Activated naive CD4-positive, alpha-beta T cell treated with anti-CD3 and anti-CD28 coated beads, Interleukin-2, amount 50 U/mL, for 16 hours (primary cell): ENCODE results near the gene IRF2BP2.
"Not testable (repeated sequence)": the region's sequence is repeated elsewhere in the genome, so short reads cannot be mapped to it uniquely, and the experiment has no call there.

Experiments
- DNase-seq: peaks from one replicate; pipeline ENCODE4 v3.0.0-alpha.2; 2020

The IRF2BP2 gene

DNA sequence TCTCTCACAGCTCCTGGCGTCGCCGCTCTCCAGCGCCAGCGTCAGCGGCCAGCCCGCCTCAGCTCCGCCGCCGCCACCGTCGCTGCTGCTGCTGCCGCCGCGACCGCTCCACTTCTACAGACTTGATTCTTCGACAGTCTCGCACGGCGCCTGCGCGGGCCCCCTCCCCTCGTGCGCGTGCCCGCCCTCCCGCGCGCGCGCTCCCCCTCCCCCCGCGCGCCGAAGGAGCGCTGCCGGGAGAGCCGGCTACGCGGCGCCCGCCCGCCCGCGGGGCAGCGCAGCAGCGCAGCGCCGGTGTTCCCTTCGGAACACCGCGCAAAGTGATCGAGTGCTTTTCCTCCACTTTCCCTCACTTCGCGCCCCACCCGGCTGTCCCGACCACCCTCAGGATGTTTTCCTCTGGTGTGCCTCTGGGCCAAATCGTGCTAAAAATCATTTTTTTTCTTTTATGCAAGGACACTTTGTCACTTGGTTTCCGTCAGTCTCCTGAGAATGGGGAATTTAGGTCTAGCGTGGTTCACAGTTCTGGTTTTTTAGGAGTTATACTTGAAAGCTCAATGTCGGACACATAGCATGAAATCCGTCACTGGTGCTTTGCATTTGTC, at the start of gene IRF2BP2:
IRF2BP2 (minus strand) TSS at position 118 of the 605 bp plus-strand sequence. CDS start 684 bp downstream, outside the sequence.
- DNase-seq = peak; percentile 80

DNA sequence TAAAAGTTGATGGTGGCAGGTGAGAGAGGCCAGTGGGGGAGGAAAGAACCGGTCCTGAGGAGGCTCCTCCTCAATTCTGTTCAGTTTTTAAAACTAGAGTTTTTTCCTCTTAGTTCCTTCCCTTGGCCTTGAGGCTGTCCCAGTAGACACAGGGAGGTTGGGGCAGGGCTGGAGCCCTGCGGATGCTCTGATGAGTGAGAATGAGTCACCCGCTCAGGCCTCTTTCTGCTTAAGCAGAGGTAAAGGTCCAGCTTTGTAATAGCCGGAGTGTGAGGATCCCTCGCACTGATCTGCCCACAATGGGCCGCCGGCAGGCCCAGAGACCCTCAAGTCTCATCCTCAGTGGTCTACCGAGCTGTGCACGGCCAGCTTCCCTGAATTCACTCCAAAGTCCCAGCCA, 49.6 kb upstream of the IRF2BP2 start:
- DNase-seq = no peak

GRCh38 chr1:234658138-234658537, 48.2 kb upstream of the IRF2BP2 start:
- DNase-seq = no peak

- no peak for DNase-seq
Observed at GRCh38 chr1:234656944-234657654, 47.1 kb upstream of the IRF2BP2 start.

DNA sequence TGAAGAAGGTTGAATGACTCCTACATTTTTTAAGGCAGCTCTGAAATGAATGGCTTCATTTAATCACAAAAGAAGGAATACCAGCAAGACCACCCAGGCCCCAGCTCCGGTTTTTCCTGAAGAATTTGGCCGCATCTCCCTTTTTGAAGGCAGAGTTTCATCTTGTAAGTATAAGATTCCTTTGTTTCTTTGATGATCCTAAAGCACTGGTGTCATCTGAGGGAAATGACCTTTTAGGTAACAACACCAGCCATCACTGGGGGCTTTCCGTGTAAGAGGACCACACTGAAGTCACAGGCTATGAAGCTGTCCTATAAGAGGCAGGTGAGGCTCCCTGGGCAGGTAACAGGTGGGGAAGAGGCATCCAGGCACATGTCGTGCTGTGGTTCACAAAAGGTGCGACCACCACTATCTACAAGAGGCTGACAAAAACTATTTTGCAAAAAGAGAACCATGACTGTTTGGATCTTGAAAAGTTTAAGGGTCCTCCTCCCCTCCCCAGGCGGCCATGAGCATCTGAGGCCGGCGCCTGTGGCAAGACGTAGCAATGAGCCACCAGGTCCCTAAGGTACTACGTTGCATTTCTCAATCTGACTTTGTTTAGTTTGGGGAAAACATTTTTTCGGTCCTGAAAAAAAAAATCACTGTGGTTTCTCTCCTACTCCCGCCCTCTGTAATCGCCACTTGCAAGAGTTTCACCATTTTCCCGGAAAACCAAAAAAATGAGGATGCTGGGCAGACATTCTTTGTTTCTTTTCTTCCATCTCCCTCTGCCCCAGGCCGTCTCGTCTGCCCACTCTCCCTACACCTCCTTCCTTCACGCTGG, 46.3 kb upstream of the IRF2BP2 start:
- DNase-seq = no peak

- no peak for DNase-seq
Observed at GRCh38 chr1:234655328-234656069, 45.5 kb upstream of the IRF2BP2 start.

DNA sequence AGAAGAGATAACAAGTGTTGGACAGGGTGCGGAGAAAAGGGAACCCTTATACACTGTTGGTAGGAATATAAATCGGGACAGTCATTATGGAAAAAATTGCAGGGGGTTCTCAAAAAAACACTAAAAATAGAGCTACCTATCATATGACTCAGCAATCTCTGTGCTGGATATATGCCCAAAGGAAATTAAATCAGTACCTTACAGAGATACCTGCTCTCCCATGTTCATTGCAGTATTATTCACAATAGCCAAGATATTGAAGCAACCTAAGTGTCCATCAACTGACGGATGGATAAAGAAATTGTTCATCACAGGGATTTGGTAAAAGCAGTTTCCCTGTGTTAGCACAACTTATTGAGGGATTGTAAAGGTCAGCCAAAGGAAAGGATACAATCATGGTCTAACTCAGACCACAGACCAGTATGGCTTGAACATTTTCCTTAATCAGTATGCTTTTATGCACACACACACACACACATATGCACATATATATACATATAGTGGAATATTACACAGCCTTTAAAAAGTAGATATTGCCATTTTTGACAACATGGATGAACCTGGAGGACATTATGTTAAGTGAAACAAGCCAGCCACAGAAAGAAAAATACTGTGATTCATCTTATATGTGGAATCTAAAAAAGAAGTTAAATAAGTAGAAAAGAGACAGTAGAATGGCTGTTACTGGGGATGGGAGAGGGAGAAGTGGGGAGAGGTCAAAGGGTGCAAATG, 44.2 kb upstream of the IRF2BP2 start:
- no peak for DNase-seq

DNA sequence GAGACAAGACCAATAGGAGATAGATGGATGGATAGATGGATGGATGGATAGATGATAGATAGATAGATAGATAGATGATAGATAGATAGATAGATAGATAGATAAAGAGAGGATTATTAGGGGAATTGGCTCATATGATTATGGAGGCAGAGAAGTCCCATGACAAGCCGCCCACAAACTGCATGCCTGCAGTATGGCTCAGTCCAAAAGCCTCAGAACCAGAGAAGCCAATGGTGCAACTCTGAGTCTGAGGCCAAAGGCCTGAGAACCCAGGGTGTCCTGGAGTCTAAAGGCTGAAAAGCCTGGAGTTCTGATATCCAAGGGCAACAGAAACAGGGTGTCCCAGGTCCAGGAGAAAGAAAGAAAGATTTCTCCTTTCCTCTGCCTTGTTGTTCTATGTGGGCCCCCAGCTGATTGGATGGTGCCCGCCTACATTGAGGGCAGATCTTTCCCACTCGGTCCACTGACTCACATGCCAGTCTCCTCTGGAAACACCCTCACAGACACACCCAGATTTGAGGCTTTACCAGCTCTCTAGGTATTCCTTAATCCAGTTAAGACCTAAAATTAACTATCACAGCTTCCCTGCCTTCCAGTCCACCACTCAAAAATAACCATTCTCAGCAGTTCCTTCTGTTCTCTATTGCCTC, 39.6 kb upstream of the IRF2BP2 start:
- no peak for DNase-seq

GRCh38 chr1:234647758-234648157, 37.8 kb upstream of the IRF2BP2 start:
- DNase-seq = no peak

GRCh38 chr1:234647245-234647644, 37.3 kb upstream of the IRF2BP2 start:
- DNase-seq = no peak

DNA sequence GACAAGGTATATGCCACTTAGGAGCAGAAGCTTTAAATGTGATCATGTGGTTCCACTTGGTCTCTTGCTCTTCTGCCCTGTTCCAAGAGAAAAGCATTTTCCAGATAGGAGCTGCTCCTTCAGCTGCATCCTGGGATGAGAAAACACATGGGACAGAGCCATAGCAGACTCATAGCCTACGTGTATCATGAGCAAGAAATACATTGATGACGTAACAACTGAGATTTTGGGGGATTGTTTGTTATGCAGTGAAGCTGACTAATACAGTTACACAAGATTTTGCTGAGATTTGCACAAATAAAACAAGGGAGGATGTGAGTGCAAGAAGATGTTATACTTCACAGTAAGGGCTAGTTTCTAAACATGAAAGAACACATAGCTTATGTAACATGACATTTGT, 36.0 kb upstream of the IRF2BP2 start:
- no peak for DNase-seq

- no peak for DNase-seq
Observed at GRCh38 chr1:234645474-234645953, 35.5 kb upstream of the IRF2BP2 start.

GRCh38 chr1:234644928-234645327, 35.0 kb upstream of the IRF2BP2 start:
- no peak for DNase-seq

GRCh38 chr1:234643850-234644134, 33.8 kb upstream of the IRF2BP2 start:
- DNase-seq = no peak

DNA sequence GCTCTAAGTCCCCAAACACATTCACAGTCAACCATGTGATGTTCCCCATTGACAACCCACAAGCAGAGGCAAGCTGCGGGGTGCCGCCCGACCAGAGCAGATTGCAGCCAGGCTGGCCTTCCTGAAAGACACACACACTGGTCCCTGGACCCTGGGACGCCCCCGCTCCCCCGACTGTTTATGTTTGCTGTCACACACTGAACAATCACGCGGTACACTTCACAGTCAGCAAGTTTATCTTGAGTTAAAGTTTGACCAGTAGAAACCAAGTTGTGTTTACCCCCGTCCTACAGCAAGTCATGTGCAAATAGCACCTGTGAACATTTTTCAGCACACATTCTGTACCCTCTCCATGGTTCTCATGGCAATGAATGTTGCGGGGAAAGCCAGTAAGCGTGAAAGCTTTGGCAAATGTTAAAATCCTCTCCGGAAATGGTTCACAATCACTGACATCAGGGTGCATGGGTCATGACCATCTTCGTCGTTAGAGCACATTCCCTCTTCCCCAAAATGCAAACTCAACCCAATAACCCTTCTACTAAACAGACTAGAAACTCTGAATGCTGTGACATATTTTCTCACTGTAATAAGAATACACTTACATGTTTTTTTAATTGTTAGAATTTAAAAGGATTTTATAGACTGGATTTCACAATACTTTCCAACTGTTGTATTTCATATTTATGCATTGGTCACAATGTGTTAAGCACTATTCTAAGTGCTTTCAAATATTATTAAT, 33.3 kb upstream of the IRF2BP2 start:
- no peak for DNase-seq

DNA sequence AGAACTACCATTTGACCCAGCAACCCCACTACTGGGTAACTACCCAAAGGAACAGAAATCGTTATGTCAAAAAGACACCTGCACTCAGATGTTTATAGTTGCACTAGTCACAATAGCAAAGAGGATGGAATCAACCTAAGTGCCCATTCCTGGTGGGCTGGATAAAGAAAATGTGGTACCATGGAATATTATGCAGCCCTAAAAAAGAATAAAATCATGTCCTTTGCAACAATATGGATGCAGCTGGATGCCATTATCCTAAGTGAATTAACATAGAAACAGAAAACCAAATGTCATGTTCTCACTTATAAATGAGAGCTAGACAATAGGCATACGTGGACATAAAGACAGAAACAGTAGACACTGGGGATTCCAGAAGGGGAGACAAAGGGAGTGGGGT, 32.5 kb upstream of the IRF2BP2 start:
- no peak for DNase-seq

- DNase-seq = no peak
Observed at GRCh38 chr1:234639961-234640360, 30.0 kb upstream of the IRF2BP2 start.

GRCh38 chr1:234638832-234639799, 29.1 kb upstream of the IRF2BP2 start:
- DNase-seq = no peak

- not testable (repeated sequence) for DNase-seq
Observed at GRCh38 chr1:234634922-234635321, 24.9 kb upstream of the IRF2BP2 start.

DNA sequence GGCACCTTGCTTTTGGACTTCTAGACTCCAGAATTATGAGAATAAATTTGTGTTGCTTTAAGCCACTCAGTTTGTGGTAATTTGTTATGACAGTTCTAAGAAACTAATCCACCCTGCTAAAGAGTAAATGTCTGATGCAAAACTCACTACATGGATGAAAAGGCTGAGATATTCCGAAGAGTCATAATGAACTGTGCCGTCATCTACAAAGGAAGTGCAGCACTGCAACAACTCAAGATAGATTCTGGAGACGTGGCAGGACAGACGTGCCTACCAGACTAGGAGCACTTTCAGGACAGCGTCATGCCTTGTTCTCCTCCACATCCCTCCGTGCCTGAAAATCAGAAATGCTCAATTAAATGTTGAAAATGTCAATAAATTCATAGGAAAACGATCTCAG, 24.4 kb upstream of the IRF2BP2 start:
- DNase-seq = no peak
